Keratinocyte (primary cell): Measurements from ENCODE around the gene GADD45GIP1. TPM values are rescaled to one million over a fixed set of nuclear protein-coding genes. Genes with fewer than 3 reads are reported as not detected.

Source experiments
- DNase-seq: peaks from one replicate; pipeline ENCODE4 v3.0.0-alpha.2; 2011; ENCODE audit warnings: low read depth, missing footprints, low spot score
- FAIRE-seq: peaks from 2 replicates; lab custom pipeline; 2011; peaks lifted over from hg19 to GRCh38; lab: Jason Lieb, UNC
- H2AFZ ChIP-seq: 2 replicates; pipeline ENCODE4 v1.6.0; 2012; ENCODE audit warnings: low read length, control low read depth, inconsistent platforms; ENCODE audit not compliant: control insufficient read depth
- H3K27ac ChIP-seq: 2 replicates; pipeline ENCODE4 v1.5.1; 2011; ENCODE audit warnings: low read length; ENCODE audit not compliant: control insufficient read depth, insufficient read depth
- H3K27me3 ChIP-seq: 3 replicates; pipeline ENCODE4 v1.6.0; 2011; ENCODE audit warnings: low read length; ENCODE audit not compliant: control insufficient read depth, insufficient read depth; ENCODE audit errors: extremely low read depth
- H3K36me3 ChIP-seq, 2 experiments: 2 replicates in 1 of 2; 3 replicates in 1 of 2; pipeline ENCODE4 v1.5.1; 2011; ENCODE audit warnings: low read length in 2 of 2, mild to moderate bottlenecking in 1 of 2; ENCODE audit not compliant: control insufficient read depth in 2 of 2, insufficient read depth in 2 of 2; ENCODE audit errors: extremely low read depth in 1 of 2
- H3K4me1 ChIP-seq: 3 replicates; pipeline ENCODE4 v1.5.1; 2011; ENCODE audit warnings: low read length; ENCODE audit not compliant: control insufficient read depth, insufficient read depth; ENCODE audit errors: extremely low read depth
- H3K4me2 ChIP-seq: 3 replicates; pipeline ENCODE4 v1.6.0; 2011; ENCODE audit warnings: low read depth, low read length; ENCODE audit not compliant: control insufficient read depth, insufficient read depth; ENCODE audit errors: extremely low read depth
- H3K4me3 ChIP-seq, 3 experiments: fragments of 200-600 bp in 1 of 3; sonication (generic) in 1 of 3; 2 replicates in 2 of 3; 3 replicates in 1 of 3; pipeline ENCODE4 v1.5.1; 2011 to 2016; ENCODE audit warnings: low read length in 3 of 3, mild to moderate bottlenecking in 3 of 3, control low read depth in 2 of 3, inconsistent platforms in 1 of 3, low read depth in 1 of 3, mixed read lengths in 1 of 3, mixed run types in 1 of 3, moderate library complexity in 1 of 3; ENCODE audit not compliant: control insufficient read depth in 2 of 3, insufficient read depth in 2 of 3; ENCODE audit errors: extremely low read depth in 1 of 3
- H3K79me2 ChIP-seq: 2 replicates; pipeline ENCODE4 v1.6.0; 2012; ENCODE audit warnings: low read length; ENCODE audit not compliant: control insufficient read depth, insufficient read depth
- H3K9ac ChIP-seq: 3 replicates; pipeline ENCODE4 v1.6.0; 2011; ENCODE audit warnings: low read length; ENCODE audit not compliant: control insufficient read depth, insufficient read depth; ENCODE audit errors: extremely low read depth
- H3K9me1 ChIP-seq: 3 replicates; pipeline ENCODE4 v1.6.0; 2011; ENCODE audit warnings: low read length; ENCODE audit not compliant: control insufficient read depth, insufficient read depth; ENCODE audit errors: extremely low read depth
- H3K9me3 ChIP-seq: 2 replicates; pipeline ENCODE4 v1.5.1; 2012; ENCODE audit warnings: low read depth, low read length; ENCODE audit not compliant: control insufficient read depth
- H4K20me1 ChIP-seq: 3 replicates; pipeline ENCODE4 v1.6.0; 2011; ENCODE audit warnings: low read length; ENCODE audit not compliant: control insufficient read depth, insufficient read depth; ENCODE audit errors: extremely low read depth
- CTCF ChIP-seq, 3 experiments: IDR thresholded peaks in 1 of 3; conservative IDR thresholded peaks in 1 of 3; optimal IDR thresholded peaks in 1 of 3; 2 replicates in 2 of 3; 3 replicates in 1 of 3; pipeline versions ENCODE3 to v1.5.1; 2011; ENCODE audit warnings: low read length in 3 of 3, mild to moderate bottlenecking in 3 of 3, moderate library complexity in 2 of 3, control low read depth in 1 of 3, inconsistent platforms in 1 of 3; ENCODE audit not compliant: insufficient read depth in 2 of 3; ENCODE audit errors: extremely low read depth in 1 of 3
- EZH2 ChIP-seq: IDR thresholded peaks from one replicate; pipeline ENCODE4 v1.6.1; 2012; ENCODE audit warnings: inconsistent platforms, mild to moderate bottlenecking, low read length, moderate library complexity
- dilution Hi-C: fragments of 300-500 bp; cut with MboI; formaldehyde crosslinking; loops from one replicate; pipeline ENCODE4 v1.7.0; 2020; ENCODE audit warnings: low sequenced_read_pairs; ENCODE audit not compliant: extremely low pct_ligation_motif_present
- polyA plus RNA-seq, 5 experiments: library from polyadenylated mRNA; depleted of rRNA in 3 of 5; stranded (reverse) in 3 of 5; stranded (forward) in 1 of 5; unstranded in 1 of 5; fragments of >200 nt; gene quantifications; 1 replicate in 1 of 5; 2 replicates in 3 of 5; 3 replicates in 1 of 5; pipeline versions ENCODE4 v1.2.1 to v1.2.3, GENCODE V29; 2011 to 2012; ENCODE audit warnings: missing spikeins in 2 of 5, low read depth in 1 of 5, low replicate concordance in 1 of 5

GADD45GIP1 gene
- polyA plus RNA-seq, 1 donor (not counting 4 experiments of a cell fraction or from before 2014, with no cell fraction given) = 35.5 TPM

GRCh38 chr19:12913851-12914690, 43.0 kb downstream of the GADD45GIP1 start:
- Histone ChIP-seq H3K9me3 (no peaks in the 10 kb centered on the region), H3K27ac (no peak overlapping the region), H3K27me3 (no peaks in the 10 kb centered on the region), H3K36me3 (no peaks in the 10 kb centered on the region), H3K9me1 (no peaks in the 10 kb centered on the region), H2AFZ (peak overlapping the region; percentile 83), H3K4me3 (no peak overlapping the region), H3K79me2 (no peaks in the 10 kb centered on the region), H3K9ac (no peak overlapping the region), H3K4me1 (peaks cover 11% of the 10 kb centered on the region), H4K20me1 (no peaks in the 10 kb centered on the region), H3K4me2 (no peak overlapping the region)
- FAIRE-seq (no peak), DNase-seq (no peak)
- TF ChIP-seq CTCF (optimal IDR thresholded peaks at IDR 0.05 in 1 of 3, IDR thresholded peaks at IDR 0.05 in 1 of 3, conservative IDR thresholded peaks at IDR 0.05 in 1 of 3; ENCODE audit: extremely low read depth in 1 of 3, insufficient read depth in 2 of 3, low read length in 3 of 3) = no peak
- no peak for TF ChIP-seq EZH2
- dilution Hi-C loops = no loop called here

- Histone ChIP-seq H2AFZ (peak overlapping the region; percentile 83), H3K36me3 (no peaks in the 10 kb centered on the region), H4K20me1 (no peaks in the 10 kb centered on the region), H3K9me1 (no peaks in the 10 kb centered on the region), H3K79me2 (no peaks in the 10 kb centered on the region), H3K9ac (peak overlapping the region; percentile 33), H3K9me3 (no peaks in the 10 kb centered on the region), H3K27me3 (no peaks in the 10 kb centered on the region), H3K4me1 (peaks cover 8% of the 10 kb centered on the region), H3K4me2 (peak overlapping the region; percentile 51), H3K4me3 (peak overlapping the region in 1 of 3 experiments; percentile 10), H3K27ac (no peak overlapping the region)
- TF ChIP-seq EZH2 (no peak), CTCF (optimal IDR thresholded peaks at IDR 0.05 in 1 of 3, IDR thresholded peaks at IDR 0.05 in 1 of 3, conservative IDR thresholded peaks at IDR 0.05 in 1 of 3; ENCODE audit: extremely low read depth in 1 of 3, insufficient read depth in 2 of 3, low read length in 3 of 3) (no peak)
- no peak for DNase-seq
- no peak for FAIRE-seq
- dilution Hi-C loops = no loop called here
These were observed 43.9 kb downstream of the GADD45GIP1 start for GRCh38 chr19:12913011-12913561.
